Raji (cell line): Measurements from ENCODE around the gene MCOLN3.
A peak's percentile ranks its signal among the peaks of the same experiment; 100 is the strongest.

Experiments used
- POLR2A ChIP-seq: IDR thresholded peaks from 2 replicates; pipeline ENCODE4 v1.6.1; 2011; ENCODE audit warnings: low read depth, low read length, control low read depth; ENCODE audit not compliant: insufficient read depth

Gene MCOLN3

GRCh38 chr1:85024736-85025135 lies 23.6 kb downstream of the MCOLN3 start:
- no peak for TF ChIP-seq POLR2A

- TF ChIP-seq POLR2A, result no peak
Observed at GRCh38 chr1:85022700-85023099, 25.6 kb downstream of the MCOLN3 start.

GRCh38 chr1:85019994-85020393 lies 28.3 kb downstream of the MCOLN3 start:
- no peak for TF ChIP-seq POLR2A

DNA sequence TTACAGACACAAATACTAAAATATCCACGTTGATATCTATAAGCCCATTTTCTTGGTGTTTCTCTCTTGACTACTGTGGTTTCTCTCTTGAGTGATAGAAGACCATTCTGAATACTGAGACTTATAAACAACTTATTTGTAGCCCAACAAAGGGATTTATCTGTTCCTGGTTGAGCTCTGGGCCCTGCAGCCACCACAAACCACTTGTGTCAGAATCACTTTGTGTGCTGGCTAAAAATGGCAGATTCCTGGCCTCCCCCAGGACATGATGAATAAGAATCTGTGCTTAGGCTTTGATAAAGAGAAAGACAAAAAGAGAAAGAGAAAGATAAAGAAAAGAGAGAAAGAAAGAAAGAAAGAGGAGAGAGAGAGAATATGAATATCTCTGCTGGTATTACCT lies 32.5 kb downstream of the MCOLN3 start:
- no peak for TF ChIP-seq POLR2A

- TF ChIP-seq POLR2A, result no peak
Observed at GRCh38 chr1:85001742-85002141, 46.6 kb downstream of the MCOLN3 start.

GRCh38 chr1:84998642-84999280 lies 49.5 kb downstream of the MCOLN3 start:
- no peak for TF ChIP-seq POLR2A

GRCh38 chr1:84997667-84998600 lies 50.4 kb downstream of the MCOLN3 start:
- TF ChIP-seq POLR2A, result no peak; the same call in 1 of the 2 replicates

- peak; percentile 68 for TF ChIP-seq POLR2A
Observed at GRCh38 chr1:84996846-84997666, 51.2 kb downstream of the MCOLN3 start, which contains the start of gene MCOLN2. Gene MCOLN2 (minus strand): TSS chr1:84997113. CDS start chr1:84996872, 241 bp downstream.

DNA sequence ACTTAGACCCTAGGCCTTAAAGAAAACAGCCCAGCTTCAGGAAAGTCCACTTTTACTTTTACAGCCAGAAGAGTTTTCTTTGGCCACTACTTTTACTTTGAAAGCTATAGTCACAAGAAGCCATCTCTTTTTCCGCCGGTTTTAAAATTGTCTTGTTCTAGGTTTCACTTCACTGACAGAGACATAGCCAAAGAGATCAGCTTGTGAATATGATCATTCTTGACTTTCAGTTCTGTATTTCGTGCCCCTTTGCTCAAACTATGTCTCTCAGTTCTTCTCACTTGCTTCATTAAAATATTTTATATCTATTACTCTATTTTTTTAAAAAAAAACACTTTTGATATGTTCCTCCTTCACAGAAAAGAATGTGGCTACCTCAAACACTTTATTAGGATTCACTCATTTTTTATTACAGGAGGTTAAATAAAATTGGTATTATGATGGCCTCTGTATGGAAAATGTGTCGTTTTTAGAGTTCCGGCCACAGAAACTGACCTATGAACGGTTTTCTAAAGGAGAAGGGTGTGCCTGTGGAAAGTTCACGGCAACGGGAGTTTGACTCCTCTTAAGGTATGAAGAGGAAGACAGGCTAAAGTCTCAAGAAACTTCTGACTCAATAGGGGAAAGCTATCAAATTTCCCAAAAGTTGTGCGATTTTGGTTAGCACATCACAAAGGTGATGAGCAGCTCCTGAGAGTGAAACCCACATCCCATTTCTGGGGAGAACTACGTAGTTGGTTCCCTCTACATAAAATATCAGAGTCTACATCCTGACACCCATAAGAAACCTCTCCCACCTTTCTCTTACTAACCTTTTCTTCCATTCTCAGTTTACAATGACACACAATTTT lies 52.6 kb downstream of the MCOLN3 start:
- no peak for TF ChIP-seq POLR2A

DNA sequence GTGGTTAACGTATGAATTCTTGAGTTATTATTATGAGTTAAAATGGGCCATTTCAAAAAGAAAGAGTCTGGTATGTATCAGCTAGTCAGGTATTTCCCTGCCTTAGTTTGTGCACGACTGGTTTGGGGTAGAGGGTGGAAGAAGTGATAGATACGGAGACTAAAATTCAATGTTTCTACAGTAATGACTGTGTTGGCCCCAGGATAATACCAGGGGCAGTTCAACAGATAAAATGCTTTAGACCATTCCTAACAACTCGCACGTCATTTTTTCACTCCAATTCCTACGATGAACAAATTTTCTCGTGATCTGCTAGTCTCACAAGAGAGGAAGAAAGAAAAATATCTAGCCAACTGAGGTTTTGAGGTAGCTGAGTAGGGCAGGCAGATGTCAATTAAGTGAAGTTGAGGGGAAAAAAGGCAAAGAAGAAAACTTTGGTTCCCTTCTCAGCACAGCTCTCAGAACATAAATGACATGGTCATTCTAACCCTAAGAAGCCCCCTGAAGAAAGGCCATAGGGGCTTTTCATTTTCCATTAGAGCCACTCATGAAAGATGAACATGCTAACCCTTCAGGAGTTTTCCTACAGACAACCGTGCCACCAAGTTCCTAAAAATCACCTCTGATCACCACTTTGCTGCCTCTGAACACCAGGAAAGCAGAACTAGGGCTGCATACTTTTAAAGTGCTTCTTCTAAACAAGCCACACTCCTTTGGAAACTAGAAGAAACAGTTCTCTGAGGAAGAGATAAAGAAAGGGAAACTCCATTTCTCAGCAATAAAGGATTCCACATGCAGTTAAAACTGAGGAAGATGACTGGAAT lies 57.0 kb downstream of the MCOLN3 start:
- no peak for TF ChIP-seq POLR2A

GRCh38 chr1:84988588-84988987 lies 59.7 kb downstream of the MCOLN3 start:
- TF ChIP-seq POLR2A, result no peak

DNA sequence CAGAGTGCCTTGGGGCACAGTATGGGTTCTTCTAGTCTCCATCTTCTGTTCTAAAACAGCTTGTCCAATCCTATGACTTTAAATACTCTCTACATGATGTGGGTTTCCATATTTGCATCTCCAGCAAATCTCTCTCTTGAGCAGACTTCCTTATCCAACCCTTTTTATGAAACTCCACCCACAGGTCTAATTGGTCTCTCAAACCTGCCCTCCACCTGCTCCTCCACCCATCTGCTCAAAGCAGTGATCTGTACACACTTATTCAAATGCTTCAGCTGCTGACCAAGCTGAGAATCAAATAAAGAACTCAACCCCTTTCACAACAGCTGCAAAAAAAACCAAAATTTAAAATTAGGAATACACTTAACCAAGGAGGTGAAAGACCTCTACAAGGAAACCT lies 62.9 kb downstream of the MCOLN3 start:
- TF ChIP-seq POLR2A, result no peak

DNA sequence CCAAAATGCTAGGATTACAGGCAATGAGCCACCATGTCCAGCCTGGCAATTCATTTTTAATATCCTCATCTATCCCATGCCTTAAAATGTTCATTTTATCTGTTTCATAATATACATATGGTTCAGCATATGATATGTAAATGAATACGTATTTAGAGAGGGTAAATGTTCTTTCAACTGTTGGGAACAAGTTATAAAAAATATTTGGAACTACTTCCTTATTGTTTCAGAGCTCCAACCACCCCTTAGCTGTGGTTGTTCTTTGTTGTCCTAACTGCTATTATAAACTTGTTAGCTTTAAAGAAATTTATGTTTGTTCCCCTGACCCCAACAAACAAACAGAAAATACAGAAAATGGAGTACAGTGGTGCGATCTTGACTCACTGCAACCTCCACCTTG lies 65.9 kb downstream of the MCOLN3 start:
- no peak for TF ChIP-seq POLR2A

- TF ChIP-seq POLR2A, result no peak
Observed at GRCh38 chr1:84975035-84975434, 73.3 kb downstream of the MCOLN3 start.
